T-cell (primary cell): ENCODE results near the gene RAI1. TPM values are rescaled to one million over a fixed set of nuclear protein-coding genes. Genes with fewer than 3 reads are reported as not detected.

Source experiments
- ATAC-seq, 4 experiments: fragments of 200-7000 bp in 3 of 4; fragments of 150-1000 bp in 1 of 4; cut with Tn5 transposase; replicated peaks in 1 of 4; 1 replicate in 3 of 4; 2 replicates in 1 of 4; pipeline ENCODE4 v1.10.0; 2021; ENCODE audit warnings: moderate library complexity in 3 of 4, mild to moderate bottlenecking in 2 of 4, moderate number of reproducible peaks in 1 of 4
- CTCF ChIA-PET, 2 donors: fragments of 300-600 bp; sonication (Branson Sonifier 250); formaldehyde crosslinking; loops; one replicate each; lab custom pipeline; 2022; ENCODE audit warnings: antibody characterized with exemption in 2 of 2; lab: Charles Lee
- POLR2A ChIA-PET, 2 donors: fragments of 300-600 bp; sonication (Branson Sonifier 250); formaldehyde crosslinking; loops; one replicate each; lab custom pipeline; 2022; ENCODE audit warnings: antibody characterized with exemption in 2 of 2; lab: Charles Lee
- DNase-seq, 35 experiments: peaks; one replicate each; pipeline versions ENCODE4 v3.0.0 to v3.0.0-alpha.2; 2013 to 2023
- H3K27ac ChIP-seq: one replicate; pipeline ENCODE4 v1.5.1; 2013; ENCODE audit warnings: low read length
- H3K27me3 ChIP-seq, 2 experiments: replicated peaks in 1 of 2; 1 replicate in 1 of 2; 2 replicates in 1 of 2; pipeline versions ENCODE4 v1.6.1 to v1.7.0; 2013; ENCODE audit warnings: low read length in 1 of 2, mixed read lengths in 1 of 2; ENCODE audit not compliant: control insufficient read depth in 2 of 2, insufficient read depth in 2 of 2; ENCODE audit errors: extremely low read depth in 1 of 2
- H3K36me3 ChIP-seq, 2 donors: 1 replicate in 1 of 2; 2 replicates in 1 of 2; pipeline versions ENCODE4 v1.6.1 to v1.7.0; 2013; ENCODE audit warnings: low read length in 1 of 2; ENCODE audit not compliant: control insufficient read depth in 2 of 2, insufficient read depth in 1 of 2; ENCODE audit errors: extremely low read depth in 1 of 2
- H3K4me1 ChIP-seq, 2 experiments: 1 replicate in 1 of 2; 2 replicates in 1 of 2; pipeline versions ENCODE4 v1.6.1 to v1.7.0; 2013; ENCODE audit warnings: low read length in 2 of 2, mixed read lengths in 1 of 2; ENCODE audit not compliant: insufficient read depth in 2 of 2, control insufficient read depth in 1 of 2; ENCODE audit errors: extremely low read depth in 1 of 2
- H3K4me3 ChIP-seq, 2 donors: 1 replicate in 1 of 2; 2 replicates in 1 of 2; pipeline versions ENCODE4 v1.5.1 to v1.7.0; 2013; ENCODE audit warnings: mild to moderate bottlenecking in 2 of 2, low read length in 1 of 2, moderate library complexity in 1 of 2; ENCODE audit not compliant: control insufficient read depth in 1 of 2; ENCODE audit errors: extremely low read depth in 1 of 2
- H3K9me3 ChIP-seq: 2 replicates; pipeline ENCODE4 v1.7.0; 2013
- H3K27ac Mint-ChIP-seq, 2 donors: one replicate each; pipeline ENCODE4 v1.8.0; 2020 to 2021; ENCODE audit warnings: mild to moderate bottlenecking in 2 of 2, mixed read lengths in 2 of 2
- H3K27me3 Mint-ChIP-seq, 2 donors: one replicate each; pipeline ENCODE4 v1.8.0; 2021 to 2022; ENCODE audit warnings: mixed read lengths in 2 of 2
- H3K36me3 Mint-ChIP-seq: one replicate; pipeline ENCODE4 v1.8.0; 2021; ENCODE audit warnings: mixed read lengths
- H3K4me1 Mint-ChIP-seq, 3 donors: one replicate each; pipeline ENCODE4 v1.8.0; 2020 to 2022; ENCODE audit warnings: mixed read lengths in 3 of 3, mild to moderate bottlenecking in 1 of 3
- H3K4me3 Mint-ChIP-seq, 3 donors: one replicate each; pipeline ENCODE4 v1.8.0; 2020 to 2022; ENCODE audit warnings: mild to moderate bottlenecking in 3 of 3, mixed read lengths in 3 of 3, moderate library complexity in 3 of 3
- H3K9me3 Mint-ChIP-seq, 3 donors: one replicate each; pipeline ENCODE4 v1.8.0; 2020 to 2022; ENCODE audit warnings: mixed read lengths in 3 of 3
- WGBS: methylation state at CpG from one replicate; pipeline ENCODE4 v1.1.5; 2013; ENCODE audit warnings: missing lambda C conversion rate; ENCODE audit not compliant: insufficient coverage; 5-methylcytosine and 5-hydroxymethylcytosine counted together
- total RNA-seq, 35 experiments: library from RNA in 6 of 35; stranded (reverse) in 6 of 35; fragments of 120-200 nt in 1 of 35; gene quantifications; one replicate each; pipeline versions ENCODE4 v1.2.1 to v1.2.4 and lab custom pipeline; 2013 to 2026

The RAI1 gene
- total RNA-seq, 5 donors from 2014 or later (not counting 1 experiment from before 2014, with no cell fraction given): 20.1 to 31.2 (median 24.5) TPM

DNA sequence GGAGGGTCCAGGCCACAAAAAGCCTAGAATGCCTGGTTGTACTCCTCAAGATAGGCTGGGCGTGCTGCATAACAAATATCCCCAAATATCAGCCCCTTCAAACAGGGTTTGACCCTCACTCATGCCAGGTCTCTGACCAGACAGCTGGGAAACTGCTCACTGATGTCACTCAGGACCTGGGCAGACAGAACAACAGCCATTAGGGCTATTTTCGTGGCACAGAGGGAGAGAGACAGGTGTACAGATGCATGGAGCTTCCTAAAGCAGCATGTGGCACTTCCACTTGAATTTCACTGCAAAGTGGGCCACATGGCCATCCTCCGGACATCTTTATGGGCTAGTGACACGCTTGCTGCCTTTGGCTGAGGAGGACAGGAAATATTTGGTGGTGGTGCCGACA lies 82.5 kb downstream of the RAI1 start:
- Mint-ChIP-seq H3K36me3 (peaks cover 3% of the 10 kb centered on the region), H3K9me3 (no peaks in the 10 kb centered on the region), H3K27ac (peak overlapping the region in 1 of 2 donors; percentile 65), H3K4me1 (peaks cover 25 to 32% (median 30%) of the 10 kb centered on the region in 3 donors), H3K4me3 (no peak overlapping the region), H3K27me3 (no peaks in the 10 kb centered on the region)
- CTCF ChIA-PET: no interaction called here
- DNase-seq (no peak), ATAC-seq (no peak)
- Histone ChIP-seq H3K4me3 (no peak overlapping the region), H3K4me1 (peaks cover 9 to 15% of the 10 kb centered on the region in 2 experiments), H3K27me3 (no peaks in the 10 kb centered on the region), H3K9me3 (no peaks in the 10 kb centered on the region), H3K27ac (no peak overlapping the region), H3K36me3 (peaks cover 0 to 4% of the 10 kb centered on the region in 2 donors)
- POLR2A ChIA-PET: no interaction called here
- WGBS: 57% methylated on average over 4 of the region's 5 CpGs

DNA sequence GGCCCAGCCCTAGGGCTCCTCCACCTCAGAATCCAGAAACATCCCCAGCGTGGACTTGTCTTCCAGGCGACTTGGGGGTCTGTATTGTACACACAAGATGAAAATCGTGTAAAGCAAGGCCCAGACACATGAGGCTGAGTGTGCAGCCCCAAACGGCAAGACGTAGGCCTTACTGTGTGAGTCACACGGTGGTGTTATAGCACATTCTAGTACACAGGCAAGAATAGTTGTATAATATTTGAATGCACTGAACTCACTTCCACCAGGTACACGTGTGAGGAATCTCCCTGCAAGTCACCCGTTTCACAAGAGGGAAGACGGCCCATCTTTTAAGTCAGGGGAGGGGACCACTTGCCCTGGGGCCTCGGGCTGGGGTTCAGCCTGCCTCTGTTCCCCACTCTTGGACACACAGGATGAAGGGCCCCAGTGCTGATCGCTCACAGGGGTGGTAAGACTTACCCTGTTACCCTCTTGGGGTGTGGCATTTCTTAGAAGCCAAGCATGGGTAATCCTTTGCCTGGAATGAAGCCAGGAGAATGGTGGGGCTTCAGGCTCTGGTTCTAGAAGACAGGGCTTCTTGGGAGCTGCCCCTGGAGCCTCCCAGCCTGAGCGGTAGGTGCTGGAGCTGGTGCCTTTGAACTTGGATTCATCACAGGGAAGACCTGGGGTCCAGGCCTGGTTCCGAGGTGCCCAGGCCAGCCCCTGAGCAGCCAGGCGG lies 84.3 kb downstream of the RAI1 start:
- H3K4me1 Mint-ChIP-seq: peaks cover 24 to 28% (median 27%) of the 10 kb centered on the region in 3 donors
- ChIA-PET CTCF (no interaction called here), POLR2A (interaction anchor here in 1 of 2 donors (0.5 kb wide), 1 partner anchor 54 kb away, joined by 3 read pairs; no protein-coding TSS in a partner anchor)
- H3K36me3 ChIP-seq: peaks cover 0 to 4% of the 10 kb centered on the region in 2 donors
- H3K4me3 Mint-ChIP-seq: peak overlapping the region in 1 of 3 donors; percentile 57
- H3K27ac Mint-ChIP-seq: no peak overlapping the region
- peaks cover 3% of the 10 kb centered on the region for H3K36me3 Mint-ChIP-seq
- no peak for ATAC-seq
- no peak overlapping the region for H3K4me3 ChIP-seq
- no peaks in the 10 kb centered on the region for H3K9me3 ChIP-seq
- no peak for DNase-seq
- peaks cover 9 to 15% of the 10 kb centered on the region in 2 experiments for H3K4me1 ChIP-seq
- H3K27ac ChIP-seq: no peak overlapping the region
- no peaks in the 10 kb centered on the region for H3K9me3 Mint-ChIP-seq
- 87% methylated on average over 9 of the region's 14 CpGs for WGBS
- no peaks in the 10 kb centered on the region for H3K27me3 Mint-ChIP-seq
- H3K27me3 ChIP-seq: no peaks in the 10 kb centered on the region

DNA sequence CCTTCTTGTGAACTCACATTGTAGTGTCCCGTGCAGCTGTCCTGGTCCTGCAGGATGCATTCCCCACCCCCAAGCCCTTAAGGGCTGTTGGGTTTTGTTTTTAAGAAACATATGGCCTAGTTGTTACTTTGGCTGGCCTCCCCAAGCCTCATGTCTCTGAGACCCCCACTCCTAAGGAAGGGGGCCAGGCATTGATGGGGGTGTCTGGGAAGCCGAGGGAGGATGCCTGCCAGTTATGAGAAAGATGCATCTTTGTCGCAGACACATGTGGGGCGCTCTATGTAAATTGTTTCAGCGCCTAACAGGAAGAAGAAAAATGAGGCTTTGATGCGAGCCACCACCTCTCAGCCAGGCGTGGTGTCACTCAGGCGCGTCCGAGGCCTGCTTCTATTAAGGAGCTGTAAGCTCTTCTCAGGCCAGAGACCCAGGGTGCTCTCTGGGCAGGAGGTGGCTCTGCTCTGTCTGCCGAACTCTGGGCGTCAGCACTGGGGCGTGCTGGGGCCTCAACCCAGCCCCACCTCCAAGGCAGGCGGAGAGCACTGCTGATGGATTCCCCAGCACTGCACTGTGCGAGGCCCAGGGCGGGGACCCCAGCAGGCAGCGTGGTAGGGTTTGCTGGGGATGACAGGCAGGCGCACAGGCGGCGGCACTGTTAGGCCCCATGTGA lies 85.0 kb downstream of the RAI1 start:
- DNase-seq: no peak
- 80% methylated on average over 18 of the region's 20 CpGs for WGBS
- Histone ChIP-seq H3K27ac (no peak overlapping the region), H3K36me3 (peaks cover 0 to 4% of the 10 kb centered on the region in 2 donors), H3K4me1 (peaks cover 9 to 15% of the 10 kb centered on the region in 2 experiments), H3K4me3 (no peak overlapping the region), H3K9me3 (no peaks in the 10 kb centered on the region), H3K27me3 (no peaks in the 10 kb centered on the region)
- Mint-ChIP-seq H3K27me3 (no peaks in the 10 kb centered on the region), H3K9me3 (no peaks in the 10 kb centered on the region), H3K27ac (peak overlapping the region; percentile 46 to 82), H3K4me1 (peaks cover 24 to 28% (median 24%) of the 10 kb centered on the region in 3 donors), H3K36me3 (peaks cover 3% of the 10 kb centered on the region), H3K4me3 (peak overlapping the region in 1 of 3 donors; percentile 57)
- POLR2A ChIA-PET: interaction anchor here in 1 of 2 donors (0.5 kb wide), 1 partner anchor 53 kb away, joined by 3 read pairs; no protein-coding TSS in a partner anchor
- ATAC-seq: peak; percentile 31 to 75 (median 52)
- CTCF ChIA-PET: no interaction called here

DNA sequence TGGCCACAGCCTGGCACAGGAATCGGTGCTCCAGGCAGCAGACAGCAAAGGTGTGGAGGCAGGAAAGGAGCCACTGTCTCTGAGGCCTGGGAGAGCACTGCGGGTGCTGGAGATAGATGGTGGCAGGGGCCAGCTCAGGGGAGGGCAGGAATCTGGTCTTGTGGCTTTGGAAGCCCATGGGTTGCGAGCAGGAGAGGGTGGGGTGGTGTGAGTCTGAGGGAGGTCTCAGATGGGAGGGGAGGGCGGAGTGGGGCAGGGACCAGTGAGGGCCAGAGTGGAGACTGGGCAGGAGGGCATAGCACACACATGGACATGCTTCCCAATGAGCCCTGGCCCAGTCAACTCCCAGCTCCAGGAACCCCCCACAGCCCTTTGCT lies 85.5 kb downstream of the RAI1 start:
- H3K4me3 Mint-ChIP-seq: peak overlapping the region in 1 of 3 donors; percentile 57
- no peaks in the 10 kb centered on the region for H3K27me3 Mint-ChIP-seq
- Histone ChIP-seq H3K27ac (no peak overlapping the region), H3K4me1 (peaks cover 9 to 15% of the 10 kb centered on the region in 2 experiments), H3K4me3 (no peak overlapping the region), H3K36me3 (peaks cover 0 to 4% of the 10 kb centered on the region in 2 donors), H3K27me3 (no peaks in the 10 kb centered on the region), H3K9me3 (no peaks in the 10 kb centered on the region)
- H3K27ac Mint-ChIP-seq: peak overlapping the region in 1 of 2 donors; percentile 46
- ChIA-PET POLR2A (interaction anchor here in 1 of 2 donors (0.6 kb wide), 1 partner anchor 37 kb away, joined by 3 read pairs; no protein-coding TSS in a partner anchor), CTCF (no interaction called here)
- WGBS: 100% methylated on average over 2 of the region's 4 CpGs
- H3K9me3 Mint-ChIP-seq: no peaks in the 10 kb centered on the region
- H3K4me1 Mint-ChIP-seq: peaks cover 22 to 28% (median 24%) of the 10 kb centered on the region in 3 donors
- peaks cover 3% of the 10 kb centered on the region for H3K36me3 Mint-ChIP-seq
- ATAC-seq: no peak
- no peak for DNase-seq

DNA sequence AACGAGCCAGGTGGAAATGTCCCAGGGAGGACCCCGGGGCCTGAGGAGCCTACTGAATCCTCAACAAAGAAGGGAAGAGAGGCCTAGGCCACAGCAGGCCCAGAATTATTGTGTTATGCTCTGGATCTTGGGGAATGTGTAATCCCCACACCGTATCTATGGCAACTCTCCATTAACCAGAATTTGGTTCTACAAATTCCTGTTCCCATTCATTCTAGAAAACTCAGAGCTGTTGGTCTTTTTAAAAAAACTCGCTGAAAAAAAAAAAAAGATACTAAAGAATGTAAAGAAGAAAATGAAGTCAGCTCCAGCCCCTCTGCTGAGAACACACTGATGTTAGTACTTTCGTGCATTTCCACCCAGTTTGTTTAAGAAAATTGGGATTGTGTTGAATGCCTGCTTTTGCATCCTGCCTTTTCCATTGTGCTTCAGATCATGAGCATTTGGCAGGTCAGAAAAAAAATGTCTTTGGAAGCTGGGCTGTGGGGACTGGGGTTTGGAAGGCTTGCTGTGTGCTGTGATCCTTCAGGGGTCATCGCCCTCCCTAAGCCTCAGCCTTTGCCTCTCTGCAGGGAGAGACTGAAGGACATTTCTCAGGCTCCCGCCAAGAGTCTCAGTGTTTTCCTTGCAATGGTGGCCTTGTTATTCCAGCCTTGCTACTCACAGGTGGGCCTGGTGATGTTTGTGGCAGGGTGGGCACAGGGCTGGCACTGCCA lies 86.1 kb downstream of the RAI1 start:
- Histone ChIP-seq H3K4me1 (peaks cover 9 to 15% of the 10 kb centered on the region in 2 experiments), H3K27ac (no peak overlapping the region), H3K9me3 (no peaks in the 10 kb centered on the region), H3K4me3 (no peak overlapping the region), H3K27me3 (no peaks in the 10 kb centered on the region), H3K36me3 (peaks cover 0 to 4% of the 10 kb centered on the region in 2 donors)
- Mint-ChIP-seq H3K27me3 (no peaks in the 10 kb centered on the region), H3K9me3 (no peaks in the 10 kb centered on the region), H3K4me3 (no peak overlapping the region), H3K27ac (no peak overlapping the region), H3K36me3 (peaks cover 3% of the 10 kb centered on the region), H3K4me1 (peaks cover 24 to 28% (median 25%) of the 10 kb centered on the region in 3 donors)
- ChIA-PET POLR2A (interaction anchor here in 1 of 2 donors (0.6 kb wide), 1 partner anchor 38 kb away, joined by 3 read pairs; no protein-coding TSS in a partner anchor), CTCF (no interaction called here)
- WGBS: 95% methylated on average over 2 of the region's 7 CpGs
- DNase-seq (no peak), ATAC-seq (no peak)

DNA sequence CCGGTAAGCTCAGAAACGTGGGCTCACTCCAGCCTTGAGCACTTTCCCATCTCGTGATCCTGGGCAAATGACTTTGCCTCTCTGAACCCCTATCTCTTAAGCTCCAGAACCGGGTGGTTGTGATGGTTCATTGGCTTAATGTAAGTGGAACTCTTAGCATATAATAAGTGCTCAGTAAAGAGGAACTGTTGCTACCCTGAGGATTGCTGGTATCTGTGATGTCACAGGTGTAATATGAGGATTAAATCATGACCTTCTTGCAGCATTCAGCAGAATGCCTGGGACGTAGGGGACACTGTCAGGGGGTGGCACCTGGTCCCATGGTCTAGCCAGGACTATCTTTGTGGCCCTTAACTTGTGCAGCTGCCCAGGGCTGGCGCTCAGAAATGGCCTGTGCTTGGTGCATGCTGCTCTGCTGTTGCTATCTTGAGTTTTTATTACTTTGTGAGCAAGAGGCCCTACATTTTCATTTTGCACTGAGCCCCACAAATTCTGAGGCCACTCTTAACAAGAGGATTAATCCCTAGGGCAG lies 86.7 kb downstream of the RAI1 start:
- Histone ChIP-seq H3K27ac (no peak overlapping the region), H3K4me1 (peaks cover 9 to 15% of the 10 kb centered on the region in 2 experiments), H3K36me3 (peaks cover 0 to 3% of the 10 kb centered on the region in 2 donors), H3K27me3 (no peaks in the 10 kb centered on the region), H3K4me3 (no peak overlapping the region), H3K9me3 (no peaks in the 10 kb centered on the region)
- Mint-ChIP-seq H3K9me3 (no peaks in the 10 kb centered on the region), H3K27me3 (no peaks in the 10 kb centered on the region), H3K4me1 (peaks cover 24 to 28% (median 28%) of the 10 kb centered on the region in 3 donors), H3K4me3 (no peak overlapping the region), H3K36me3 (peaks cover 3% of the 10 kb centered on the region), H3K27ac (no peak overlapping the region)
- ATAC-seq (no peak), DNase-seq (no peak)
- ChIA-PET CTCF (no interaction called here), POLR2A (no interaction called here)
- 96% methylated on average over 3 of the region's 6 CpGs for WGBS
